ENCODE measurements around the gene SIPA1L2. TPM values are rescaled to one million over a fixed set of nuclear protein-coding genes. Genes with fewer than 3 reads are reported as not detected.
A peak's percentile ranks its signal among the peaks of the same experiment; 100 is the strongest.

SIPA1L2 gene
- total RNA-seq, 2 experiments from 2014 or later, result 6.1 to 6.2 TPM

- CTCF ChIA-PET, result interaction anchor here (1.0 to 1.2 kb wide), 2 partner anchors 11 to 12 kb away, joined by 3 read pairs; no protein-coding TSS in a partner anchor
- Mint-ChIP-seq H3K36me3 (no peaks in the 10 kb centered on the region), H3K4me3 (no peak overlapping the region), H3K27me3 (peaks cover 4% of the 10 kb centered on the region), H3K27ac (no peak overlapping the region), H3K9me3 (no peaks in the 10 kb centered on the region), H3K4me1 (ENCODE audit: low read depth) (peaks cover 10% of the 10 kb centered on the region)
- POLR2A ChIA-PET, result no interaction called here
- intact Hi-C loops (cut with micrococcal nuclease), result loop anchor here (1.0 to 10.0 kb wide), 6 partner anchors 157 to 660 kb away; partner anchors contain the start of gene PCNX2
- no peak for DNase-seq
Measured at GRCh38 chr1:232635279-232635678, 5.3 kb upstream of the SIPA1L2 start.

- Mint-ChIP-seq H3K36me3 (no peaks in the 10 kb centered on the region), H3K4me1 (ENCODE audit: low read depth) (peaks cover 12% of the 10 kb centered on the region)
- POLR2A ChIA-PET, result no interaction called here
Measured at GRCh38 chr1:232634096-232634495, 4.2 kb upstream of the SIPA1L2 start.

GRCh38 chr1:232630894-232631195, 912 bp upstream of the SIPA1L2 start:
- intact Hi-C loops (cut with micrococcal nuclease), result loop anchor here (2.0 to 10.0 kb wide), 5 partner anchors 294 to 874 kb away; partner anchors contain the start of genes NTPCR and PCNX2
- no peak for DNase-seq
- CTCF ChIA-PET, result no interaction called here
- POLR2A ChIA-PET, result no interaction called here
- peak overlapping the region; percentile 75 for H3K4me3 Mint-ChIP-seq
- H3K36me3 Mint-ChIP-seq, result no peaks in the 10 kb centered on the region
- H3K9me3 Mint-ChIP-seq, result no peaks in the 10 kb centered on the region
- H3K27ac Mint-ChIP-seq, result no peak overlapping the region
- peaks cover 12% of the 10 kb centered on the region for H3K27me3 Mint-ChIP-seq
- H3K4me1 Mint-ChIP-seq (ENCODE audit: low read depth), result peaks cover 34% of the 10 kb centered on the region

More at GRCh38 chr1:232634096-232634495, 4.2 kb upstream of the SIPA1L2 start:
- CTCF ChIA-PET, result no interaction called here
- Mint-ChIP-seq H3K27ac (no peak overlapping the region), H3K9me3 (no peaks in the 10 kb centered on the region), H3K4me3 (no peak overlapping the region), H3K27me3 (peaks cover 7% of the 10 kb centered on the region)
- no peak for DNase-seq
- intact Hi-C loops (cut with micrococcal nuclease), result loop anchor here (5.0 to 10.0 kb wide), 4 partner anchors 291 to 877 kb away; partner anchors contain the start of gene PCNX2

- peak overlapping the region; percentile 84 for H3K4me3 Mint-ChIP-seq
- H3K27me3 Mint-ChIP-seq, result peaks cover 12% of the 10 kb centered on the region
- ChIA-PET CTCF (interaction anchor here (0.6 to 1.0 kb wide), 2 partner anchors 322 to 763 kb away, joined by 3 read pairs; no protein-coding TSS in a partner anchor), POLR2A (interaction anchor here (1.3 kb wide), 1 partner anchor 665 kb away, joined by 3 read pairs; no protein-coding TSS in a partner anchor)
- DNase-seq, result peak; percentile 39
- H3K9me3 Mint-ChIP-seq, result no peaks in the 10 kb centered on the region
- H3K36me3 Mint-ChIP-seq, result no peaks in the 10 kb centered on the region
- peaks cover 42% of the 10 kb centered on the region for H3K4me1 Mint-ChIP-seq (ENCODE audit: low read depth)
- H3K27ac Mint-ChIP-seq, result peak overlapping the region; percentile 75
- intact Hi-C loops (cut with micrococcal nuclease), result loop anchor here (2.0 to 10.0 kb wide), 10 partner anchors 49 to 872 kb away; partner anchors contain the start of genes NTPCR and PCNX2
Measured at GRCh38 chr1:232629250-232630046, 485 bp downstream of the SIPA1L2 start.

GRCh38 chr1:232628335-232629249, 1.3 kb downstream of the SIPA1L2 start:
- intact Hi-C loops (cut with micrococcal nuclease), result loop anchor here (2.0 to 10.0 kb wide), 5 partner anchors 48 to 762 kb away; no protein-coding TSS in a partner anchor
- peak overlapping the region; percentile 75 for H3K27ac Mint-ChIP-seq
- ChIA-PET CTCF (interaction anchor here (1.0 to 1.7 kb wide), 6 partner anchors 8 to 762 kb away, joined by 3 to 8 read pairs (median 5); no protein-coding TSS in a partner anchor), POLR2A (no interaction called here)
- H3K4me1 Mint-ChIP-seq (ENCODE audit: low read depth), result peaks cover 43% of the 10 kb centered on the region
- H3K36me3 Mint-ChIP-seq, result no peaks in the 10 kb centered on the region
- H3K9me3 Mint-ChIP-seq, result no peaks in the 10 kb centered on the region
- DNase-seq, result no peak
- H3K4me3 Mint-ChIP-seq, result peak overlapping the region; percentile 84
- peaks cover 10% of the 10 kb centered on the region for H3K27me3 Mint-ChIP-seq

GRCh38 chr1:232627645-232628334, 2.1 kb downstream of the SIPA1L2 start:
- Mint-ChIP-seq H3K4me1 (ENCODE audit: low read depth) (peaks cover 43% of the 10 kb centered on the region), H3K27ac (no peak overlapping the region), H3K27me3 (peaks cover 10% of the 10 kb centered on the region), H3K4me3 (peak overlapping the region; percentile 1), H3K9me3 (no peaks in the 10 kb centered on the region), H3K36me3 (no peaks in the 10 kb centered on the region)
- ChIA-PET POLR2A (no interaction called here), CTCF (interaction anchor here (0.7 to 1.7 kb wide), 10 partner anchors 9 to 770 kb away, joined by 3 to 8 read pairs (median 4); no protein-coding TSS in a partner anchor)
- DNase-seq, result peak; percentile 20
- intact Hi-C loops (cut with micrococcal nuclease), result loop anchor here (1.0 to 10.0 kb wide), 6 partner anchors 47 to 761 kb away; no protein-coding TSS in a partner anchor

- intact Hi-C loops (cut with micrococcal nuclease), result loop anchor here (1.0 to 10.0 kb wide), 4 partner anchors 170 to 652 kb away; no protein-coding TSS in a partner anchor
Measured at GRCh38 chr1:232627171-232627570, 2.8 kb downstream of the SIPA1L2 start.

GRCh38 chr1:232626452-232626851, 3.5 kb downstream of the SIPA1L2 start:
- H3K27me3 Mint-ChIP-seq, result peaks cover 8% of the 10 kb centered on the region
- CTCF ChIA-PET, result interaction anchor here (1.7 kb wide), 1 partner anchor 11 kb away, joined by 8 read pairs; no protein-coding TSS in a partner anchor
- peaks cover 41% of the 10 kb centered on the region for H3K4me1 Mint-ChIP-seq (ENCODE audit: low read depth)
- DNase-seq, result no peak
- H3K9me3 Mint-ChIP-seq, result no peaks in the 10 kb centered on the region
- H3K27ac Mint-ChIP-seq, result peak overlapping the region; percentile 5
- H3K4me3 Mint-ChIP-seq, result no peak overlapping the region
- H3K36me3 Mint-ChIP-seq, result no peaks in the 10 kb centered on the region
- intact Hi-C loops (cut with micrococcal nuclease), result loop anchor here (10.0 kb wide), 3 partner anchors 402 to 652 kb away; no protein-coding TSS in a partner anchor
- POLR2A ChIA-PET, result interaction anchor here (0.6 kb wide), 1 partner anchor 29 kb away, joined by 3 read pairs; no protein-coding TSS in a partner anchor

More at GRCh38 chr1:232627171-232627570, 2.8 kb downstream of the SIPA1L2 start:
- CTCF ChIA-PET, result interaction anchor here (0.7 to 1.7 kb wide), 10 partner anchors 10 to 769 kb away, joined by 3 to 8 read pairs (median 4); no protein-coding TSS in a partner anchor
- H3K27ac Mint-ChIP-seq, result no peak overlapping the region
- no peaks in the 10 kb centered on the region for H3K36me3 Mint-ChIP-seq
- peaks cover 8% of the 10 kb centered on the region for H3K27me3 Mint-ChIP-seq
- no peak for DNase-seq
- no peak overlapping the region for H3K4me3 Mint-ChIP-seq
- H3K9me3 Mint-ChIP-seq, result no peaks in the 10 kb centered on the region
- H3K4me1 Mint-ChIP-seq (ENCODE audit: low read depth), result peaks cover 43% of the 10 kb centered on the region
- POLR2A ChIA-PET, result no interaction called here

GRCh38 chr1:232625319-232625868, 4.5 kb downstream of the SIPA1L2 start:
- H3K4me3 Mint-ChIP-seq, result no peak overlapping the region
- no peak for DNase-seq
- CTCF ChIA-PET, result interaction anchor here (1.1 kb wide), 1 partner anchor 10 kb away, joined by 3 read pairs; no protein-coding TSS in a partner anchor
- no peaks in the 10 kb centered on the region for H3K9me3 Mint-ChIP-seq
- intact Hi-C loops (cut with micrococcal nuclease), result loop anchor here (10.0 kb wide), 3 partner anchors 401 to 651 kb away; no protein-coding TSS in a partner anchor
- H3K36me3 Mint-ChIP-seq, result no peaks in the 10 kb centered on the region
- H3K4me1 Mint-ChIP-seq (ENCODE audit: low read depth), result peaks cover 35% of the 10 kb centered on the region
- peaks cover 8% of the 10 kb centered on the region for H3K27me3 Mint-ChIP-seq
- POLR2A ChIA-PET, result no interaction called here
- H3K27ac Mint-ChIP-seq, result no peak overlapping the region

- DNase-seq, result no peak
- H3K9me3 Mint-ChIP-seq, result no peaks in the 10 kb centered on the region
- H3K4me1 Mint-ChIP-seq (ENCODE audit: low read depth), result peaks cover 35% of the 10 kb centered on the region
- peaks cover 8% of the 10 kb centered on the region for H3K27me3 Mint-ChIP-seq
- no peaks in the 10 kb centered on the region for H3K36me3 Mint-ChIP-seq
- H3K27ac Mint-ChIP-seq, result no peak overlapping the region
- ChIA-PET CTCF (interaction anchor here (1.1 kb wide), 1 partner anchor 10 kb away, joined by 3 read pairs; no protein-coding TSS in a partner anchor), POLR2A (no interaction called here)
- H3K4me3 Mint-ChIP-seq, result no peak overlapping the region
- intact Hi-C loops (cut with micrococcal nuclease), result loop anchor here (10.0 kb wide), 3 partner anchors 400 to 650 kb away; no protein-coding TSS in a partner anchor
Measured at GRCh38 chr1:232624546-232625281, 5.2 kb downstream of the SIPA1L2 start.

Data from activated CD4-positive, alpha-beta memory T cell treated with anti-CD3 and anti-CD28 coated beads for 36 hours (primary cell).